Thyroid gland (tissue), 4 donors: Measurements from ENCODE around the gene LRRC4C.

Source experiments
- CTCF ChIP-seq, 6 experiments: fragments of 200-600 bp in 3 of 6; fragments of 450-650 bp in 3 of 6; sonication (generic) in 3 of 6; IDR thresholded peaks; one replicate each; pipeline ENCODE4 v1.5.1; 2016 to 2019; ENCODE audit warnings: antibody characterized with exemption in 6 of 6, mild to moderate bottlenecking in 2 of 6, inconsistent platforms in 1 of 6, moderate library complexity in 1 of 6
- POLR2A ChIP-seq, 2 donors: fragments of 450-650 bp; IDR thresholded peaks; one replicate each; pipeline ENCODE4 v1.6.1; 2017; ENCODE audit warnings: antibody characterized with exemption in 2 of 2, mild to moderate bottlenecking in 2 of 2, moderate library complexity in 1 of 2

- no peak for TF ChIP-seq CTCF (IDR thresholded peaks at IDR 0.05)
- TF ChIP-seq POLR2A (IDR thresholded peaks at IDR 0.05) = no peak
Observed at GRCh38 chr11:40421208-40421981, 1038.1 kb downstream of the LRRC4C start.
